ENCODE results near the gene NBR1. TPM values are rescaled to one million over a fixed set of nuclear protein-coding genes. Genes with fewer than 3 reads are reported as not detected.

The NBR1 gene
- total RNA-seq, 1 donor from 2014 or later = 103 TPM

DNA sequence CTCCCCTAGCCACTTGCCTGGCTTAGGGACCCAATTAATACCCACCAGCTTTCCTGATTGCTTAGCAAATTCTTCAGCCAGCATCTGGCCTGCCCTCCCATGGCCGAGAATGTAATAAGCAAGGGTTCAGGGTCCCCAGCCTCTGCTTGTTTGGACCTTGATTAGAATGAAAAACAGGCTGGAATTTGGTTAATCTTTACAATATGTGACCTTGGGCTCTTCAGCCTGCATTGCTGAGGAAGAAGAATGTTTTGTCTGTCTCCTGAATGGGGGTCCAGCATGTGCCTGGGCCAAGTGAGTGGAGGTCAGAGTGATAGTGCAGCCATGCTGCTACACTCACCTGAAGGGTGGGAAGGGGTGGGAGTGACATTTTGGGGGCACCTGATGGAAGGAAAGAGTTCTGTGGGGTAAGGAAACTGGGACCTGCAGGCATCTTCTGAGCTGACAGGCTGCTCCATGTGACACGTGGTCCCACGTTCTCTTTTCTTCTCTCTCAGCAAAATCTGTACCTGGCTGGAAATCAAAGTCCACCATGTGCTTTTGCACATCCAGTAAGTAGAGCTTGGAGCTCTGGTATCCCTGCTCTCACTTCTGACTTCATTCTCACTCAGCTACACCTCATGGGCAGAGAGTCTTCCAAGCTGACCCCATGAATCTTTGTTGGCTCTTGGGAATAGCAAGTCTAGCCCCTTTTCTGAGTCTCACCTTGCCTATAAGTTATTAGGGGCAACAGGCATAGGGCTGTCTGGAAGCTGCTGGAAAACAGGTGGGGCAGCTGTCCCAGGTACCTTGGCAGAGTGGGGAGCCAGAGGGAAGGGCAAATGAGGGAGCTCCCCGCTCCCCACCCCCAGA lies 46.0 kb downstream of the NBR1 start:
- no peaks in the 10 kb centered on the region for H3K27me3 ChIP-seq (ENCODE audit: low read depth)
- no peaks in the 10 kb centered on the region for H3K9me3 ChIP-seq (replicated peaks)
- peaks cover 8% of the 10 kb centered on the region for H3K4me1 ChIP-seq
- TF ChIP-seq, protein P1, sequence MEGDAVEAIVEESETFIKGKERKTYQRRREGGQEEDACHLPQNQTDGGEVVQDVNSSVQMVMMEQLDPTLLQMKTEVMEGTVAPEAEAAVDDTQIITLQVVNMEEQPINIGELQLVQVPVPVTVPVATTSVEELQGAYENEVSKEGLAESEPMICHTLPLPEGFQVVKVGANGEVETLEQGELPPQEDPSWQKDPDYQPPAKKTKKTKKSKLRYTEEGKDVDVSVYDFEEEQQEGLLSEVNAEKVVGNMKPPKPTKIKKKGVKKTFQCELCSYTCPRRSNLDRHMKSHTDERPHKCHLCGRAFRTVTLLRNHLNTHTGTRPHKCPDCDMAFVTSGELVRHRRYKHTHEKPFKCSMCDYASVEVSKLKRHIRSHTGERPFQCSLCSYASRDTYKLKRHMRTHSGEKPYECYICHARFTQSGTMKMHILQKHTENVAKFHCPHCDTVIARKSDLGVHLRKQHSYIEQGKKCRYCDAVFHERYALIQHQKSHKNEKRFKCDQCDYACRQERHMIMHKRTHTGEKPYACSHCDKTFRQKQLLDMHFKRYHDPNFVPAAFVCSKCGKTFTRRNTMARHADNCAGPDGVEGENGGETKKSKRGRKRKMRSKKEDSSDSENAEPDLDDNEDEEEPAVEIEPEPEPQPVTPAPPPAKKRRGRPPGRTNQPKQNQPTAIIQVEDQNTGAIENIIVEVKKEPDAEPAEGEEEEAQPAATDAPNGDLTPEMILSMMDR (IDR thresholded peaks at IDR 0.05; ENCODE audit: borderline replicate concordance) = no peak
- intact Hi-C loops (cut with micrococcal nuclease) = no loop called here
- H3K27ac ChIP-seq (replicated peaks) = no peak overlapping the region
- peaks cover 28% of the 10 kb centered on the region for H3K36me3 ChIP-seq
- H3K4me3 ChIP-seq = no peak overlapping the region
- no peak for DNase-seq

DNA sequence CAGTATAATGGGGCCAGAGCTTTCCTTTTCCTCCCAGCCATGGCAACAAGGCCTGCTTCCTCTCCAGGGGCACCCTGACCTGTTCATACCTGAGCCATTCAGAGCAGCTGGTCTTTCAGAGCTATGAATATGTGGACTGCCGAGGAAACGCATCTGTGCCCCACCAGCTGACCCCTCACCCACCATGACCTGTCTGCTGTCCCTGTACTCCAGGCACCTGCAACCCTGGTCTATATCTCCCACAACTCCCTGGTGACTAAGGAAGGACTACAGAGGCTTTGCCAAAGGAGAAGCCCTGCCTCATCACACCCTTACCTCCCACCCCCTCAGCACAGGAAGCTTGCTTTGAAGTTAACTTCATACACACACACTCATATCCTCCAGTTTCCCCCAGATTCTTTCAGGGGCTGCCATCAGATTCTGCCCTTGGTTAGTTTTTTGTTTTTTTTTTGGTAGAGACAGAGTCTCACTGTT lies 46.6 kb downstream of the NBR1 start:
- peaks cover 1% of the 10 kb centered on the region for H3K4me1 ChIP-seq
- TF ChIP-seq, protein P1 (IDR thresholded peaks at IDR 0.05; ENCODE audit: borderline replicate concordance) = no peak
- no peaks in the 10 kb centered on the region for H3K27me3 ChIP-seq (ENCODE audit: low read depth)
- H3K4me3 ChIP-seq = no peak overlapping the region
- no peak overlapping the region for H3K27ac ChIP-seq (replicated peaks)
- H3K36me3 ChIP-seq = peaks cover 28% of the 10 kb centered on the region
- no peaks in the 10 kb centered on the region for H3K9me3 ChIP-seq (replicated peaks)
- DNase-seq = no peak
- intact Hi-C loops (cut with micrococcal nuclease) = no loop called here

DNA sequence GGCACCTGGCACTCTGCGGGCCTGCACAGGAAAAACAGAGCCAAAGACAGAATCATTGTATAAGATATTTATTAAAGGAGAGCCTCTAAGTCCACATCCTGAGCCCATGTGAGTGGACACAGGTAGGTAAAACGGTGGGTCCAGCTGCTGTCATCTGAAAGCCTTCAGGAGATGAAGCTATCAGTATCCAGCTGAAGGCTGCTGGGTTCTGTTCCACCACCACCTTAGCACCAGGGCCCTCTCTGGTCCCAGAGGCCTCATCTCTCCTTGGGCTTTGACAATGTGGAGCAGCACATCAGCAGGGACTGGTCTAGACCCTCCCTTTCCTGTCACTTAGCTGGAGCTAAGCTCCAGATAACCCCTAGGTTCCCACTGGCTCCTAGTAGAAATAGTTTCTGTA lies 48.0 kb downstream of the NBR1 start:
- no peak overlapping the region for H3K4me3 ChIP-seq
- no peaks in the 10 kb centered on the region for H3K27me3 ChIP-seq (ENCODE audit: low read depth)
- no peak for DNase-seq
- H3K36me3 ChIP-seq = peaks cover 28% of the 10 kb centered on the region
- no peaks in the 10 kb centered on the region for H3K9me3 ChIP-seq (replicated peaks)
- H3K4me1 ChIP-seq = no peaks in the 10 kb centered on the region
- H3K27ac ChIP-seq (replicated peaks) = no peak overlapping the region
- intact Hi-C loops (cut with micrococcal nuclease) = no loop called here
- TF ChIP-seq, protein P1 (IDR thresholded peaks at IDR 0.05; ENCODE audit: borderline replicate concordance) = no peak

DNA sequence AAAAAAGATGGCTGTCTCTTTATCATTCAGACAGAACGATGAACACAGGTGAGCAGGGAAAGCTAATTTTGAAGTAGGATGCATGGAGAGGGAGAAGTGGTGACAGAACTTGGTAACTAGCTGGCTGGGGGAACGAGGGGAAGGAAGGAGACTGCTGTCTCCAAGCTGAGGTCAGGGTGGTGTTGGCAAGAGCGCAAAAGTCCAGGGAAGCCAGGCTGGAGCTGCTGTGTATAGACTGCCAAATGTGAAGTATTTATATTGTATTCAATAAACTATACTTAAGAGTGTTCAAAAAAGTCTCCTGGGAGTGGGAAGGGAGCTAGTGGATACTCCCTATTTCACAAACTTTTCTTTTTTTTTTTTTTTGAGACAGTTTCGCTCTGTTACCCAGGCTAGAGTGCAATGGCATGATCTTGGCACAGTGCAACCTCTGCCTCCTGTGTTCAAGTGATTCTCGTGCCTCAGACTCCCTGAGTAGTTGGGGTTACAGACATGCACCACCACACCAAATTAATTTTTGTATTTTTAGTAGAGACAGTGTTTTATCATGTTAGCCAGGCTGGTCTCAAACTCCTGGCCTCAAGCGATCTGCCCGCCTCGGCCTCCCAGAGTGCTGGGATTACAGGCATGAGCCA lies 48.8 kb downstream of the NBR1 start:
- Histone ChIP-seq H3K27ac (replicated peaks) (no peak overlapping the region), H3K27me3 (ENCODE audit: low read depth) (no peaks in the 10 kb centered on the region), H3K4me1 (no peaks in the 10 kb centered on the region), H3K4me3 (no peak overlapping the region), H3K36me3 (peaks cover 28% of the 10 kb centered on the region), H3K9me3 (replicated peaks) (no peaks in the 10 kb centered on the region)
- TF ChIP-seq, protein P1 (IDR thresholded peaks at IDR 0.05; ENCODE audit: borderline replicate concordance) = no peak
- DNase-seq = no peak
- intact Hi-C loops (cut with micrococcal nuclease) = no loop called here

DNA sequence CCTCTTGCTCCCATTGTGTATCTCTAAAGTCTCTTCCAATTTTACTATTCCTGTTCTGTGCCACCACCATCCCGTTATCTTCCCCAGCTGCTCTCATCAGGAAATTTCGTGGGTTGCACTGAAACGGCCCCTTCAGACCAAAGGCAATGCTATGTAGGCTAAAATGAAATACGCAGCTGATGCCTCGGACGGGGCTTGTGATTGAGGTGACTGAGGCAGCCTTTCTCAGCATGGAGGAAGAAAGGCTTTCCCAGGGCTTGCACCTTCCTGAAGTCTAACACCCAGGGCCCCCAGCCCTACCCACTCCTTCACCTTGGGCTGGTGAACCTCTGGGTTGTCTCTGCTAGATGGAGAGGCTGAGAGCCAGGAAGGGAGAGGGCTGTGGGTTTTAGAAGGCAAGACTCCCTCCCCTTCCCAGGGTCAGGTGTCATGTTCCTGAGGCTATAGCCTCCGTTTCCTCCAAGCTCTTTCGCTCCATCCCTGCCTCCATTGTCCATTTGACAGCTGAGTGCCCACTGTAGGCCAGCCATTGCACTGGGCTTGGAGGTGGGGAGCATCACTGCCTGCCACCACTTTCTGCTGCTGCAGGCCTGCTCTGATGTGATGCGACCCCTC lies 49.6 kb downstream of the NBR1 start:
- Histone ChIP-seq H3K9me3 (replicated peaks) (no peaks in the 10 kb centered on the region), H3K27me3 (ENCODE audit: low read depth) (no peaks in the 10 kb centered on the region), H3K4me3 (no peak overlapping the region), H3K36me3 (peaks cover 24% of the 10 kb centered on the region), H3K4me1 (no peaks in the 10 kb centered on the region), H3K27ac (replicated peaks) (no peak overlapping the region)
- intact Hi-C loops (cut with micrococcal nuclease) = no loop called here
- TF ChIP-seq, protein P1 (IDR thresholded peaks at IDR 0.05; ENCODE audit: borderline replicate concordance) = no peak
- no peak for DNase-seq
